ENCODE data around the gene NELFB. TPM values are rescaled to one million over a fixed set of nuclear protein-coding genes. Genes with fewer than 3 reads are reported as not detected.

NELFB gene
- total and polyA plus RNA-seq, 9 of the 15 experiments (the other 6 are each of a cell fraction or from before 2014, with no cell fraction given), result 0.24 to 84.0 (median 29.7) TPM

GRCh38 chr9:137223078-137223970 lies 31.8 kb upstream of the NELFB start (continued):
- no peak for TF ChIP-seq REST (IDR thresholded peaks at IDR 0.05; ENCODE audit: borderline replicate concordance)
- peak; percentile 68; the same call in 1 of the 2 replicates for TF ChIP-seq REST (CRISPR knock-in tag; IDR thresholded peaks at IDR 0.05; ENCODE audit: low read depth)
- no peak for TF ChIP-seq MAFK (IDR thresholded peaks at IDR 0.05; ENCODE audit: low read length)
- TF ChIP-seq L3MBTL2 (IDR thresholded peaks at IDR 0.05), result peak; percentile 20; the same call in 1 of the 2 replicates
- no peak for TF ChIP-seq MBD2 (IDR thresholded peaks at IDR 0.05; ENCODE audit: borderline replicate concordance, low read depth)
- TF ChIP-seq PHF21A (IDR thresholded peaks at IDR 0.05; ENCODE audit: borderline replicate concordance, low read depth), result no peak
- TF ChIP-seq HOMEZ (CRISPR knock-in tag; IDR thresholded peaks at IDR 0.05), result no peak
- TF ChIP-seq TCF7L2 (IDR thresholded peaks at IDR 0.05; ENCODE audit: low read depth, low read length), result no peak
- peak; percentile 70 for TF ChIP-seq CXXC5 (CRISPR knock-in tag; IDR thresholded peaks at IDR 0.05)
- TF ChIP-seq RBFOX2 (IDR thresholded peaks at IDR 0.05; ENCODE audit: low read depth, low read length), result peak; percentile 84
- TF ChIP-seq ZKSCAN1 (IDR thresholded peaks at IDR 0.05; ENCODE audit: low read depth, low read length), result no peak
- TF ChIP-seq HMGN3 (IDR thresholded peaks at IDR 0.05; ENCODE audit: borderline replicate concordance, extremely low read depth, insufficient read length, low read depth, low read length), result peak; percentile 45
- no peak for TF ChIP-seq ZNF77 (CRISPR knock-in tag; IDR thresholded peaks at IDR 0.05)
- no peak for TF ChIP-seq IFI16 (CRISPR knock-in tag; IDR thresholded peaks at IDR 0.05)
- TF ChIP-seq HDAC8 (tag; IDR thresholded peaks at IDR 0.05), result no peak
- no peak for TF ChIP-seq BHLHE40 (IDR thresholded peaks at IDR 0.05; ENCODE audit: low read length)
- no peak for TF ChIP-seq CAMTA2 (CRISPR knock-in tag; conservative IDR thresholded peaks at IDR 0.05)
- no peak for TF ChIP-seq CEBPB (tag; IDR thresholded peaks at IDR 0.05)
- peak in 1 of 2 experiments; percentile 56; a peak in 1 of 4 replicates for TF ChIP-seq HDAC1 (IDR thresholded peaks at IDR 0.05)
